ENCODE measurements around the gene ATF7. TPM values are rescaled to one million over a fixed set of nuclear protein-coding genes. Genes with fewer than 3 reads are reported as not detected.
"Not testable (repeated sequence)": the region's sequence is repeated elsewhere in the genome, so short reads cannot be mapped to it uniquely, and the experiment has no call there.

ATF7 gene
- total and polyA plus RNA-seq, 2 donors (not counting 3 experiments of a cell fraction or from before 2014, with no cell fraction given), result 36.0 to 68.5 TPM

DNA sequence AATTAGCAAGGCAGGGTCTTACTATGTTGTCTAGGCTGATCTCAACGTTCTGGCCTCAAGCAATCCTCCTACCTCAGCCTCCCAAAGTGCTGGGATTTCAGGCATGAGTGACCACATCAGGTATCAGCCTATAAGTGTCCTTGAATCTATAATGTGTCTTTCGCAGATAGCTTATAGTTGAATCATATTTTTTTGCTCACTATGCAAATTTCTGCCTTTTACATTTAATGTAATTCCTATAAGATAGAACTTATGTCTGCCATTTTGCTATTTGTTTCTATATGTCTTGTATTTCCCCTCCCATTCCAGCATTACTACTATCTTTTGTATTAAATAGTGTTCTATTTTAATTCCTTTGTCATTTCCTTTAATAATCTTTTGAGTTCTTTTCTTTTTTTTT is 10.5 kb upstream of the ATF7 start:
- Histone ChIP-seq H3K36me3 (ENCODE audit: control insufficient read depth in 2 of 2, extremely low read depth in 1 of 2, insufficient read depth in 2 of 2, low read length in 2 of 2) (no peaks in the 10 kb centered on the region), H3K4me3 (replicated peaks in 1 of 3; ENCODE audit: insufficient read depth in 1 of 3, low read depth in 1 of 3, low read length in 3 of 3) (no peak overlapping the region), H3K9me3 (replicated peaks; ENCODE audit: control insufficient read depth, insufficient read depth, low read length) (no peaks in the 10 kb centered on the region), H2AFZ (ENCODE audit: low read depth, low read length) (no peak overlapping the region), H3K27ac (ENCODE audit: insufficient read depth, low read depth, low read length) (no peak overlapping the region), H4K20me1 (replicated peaks; ENCODE audit: control insufficient read depth, extremely low read depth, insufficient read depth, low read length) (no peaks in the 10 kb centered on the region), H3K4me1 (ENCODE audit: control insufficient read depth, extremely low read depth, insufficient read depth, low read length) (no peaks in the 10 kb centered on the region), H3K27me3 (ENCODE audit: control insufficient read depth in 2 of 2, insufficient read depth in 2 of 2, low read length in 2 of 2) (peaks cover 0 to 2% of the 10 kb centered on the region in 2 experiments), H3K4me2 (ENCODE audit: insufficient read depth, low read length) (no peak overlapping the region), H3K9ac (replicated peaks; ENCODE audit: extremely low read depth, insufficient read depth, low read length) (no peak overlapping the region), H3K79me2 (ENCODE audit: control insufficient read depth, insufficient read depth, low read length) (no peaks in the 10 kb centered on the region), H3K9me1 (replicated peaks; ENCODE audit: control insufficient read depth, extremely low read depth, insufficient read depth, low read length) (no peaks in the 10 kb centered on the region)
- FAIRE-seq, result no peak
- POLR2A ChIA-PET, result no interaction called here
- no TSS peak for BruUV-seq (replicated peaks)
- CTCF ChIA-PET, result interaction anchor here (1.3 to 2.2 kb wide), 3 partner anchors 22 to 93 kb away, joined by 3 to 8 read pairs (median 4); no protein-coding TSS in a partner anchor
- intact Hi-C loops (cut with micrococcal nuclease) (no loop called here), dilution Hi-C loops (cut with MboI; ENCODE audit: extremely low pct_ligation_motif_present, low sequenced_read_pairs) (no loop called here)
- TF ChIP-seq POLR2AphosphoS5 (IDR thresholded peaks at IDR 0.05; ENCODE audit: insufficient read depth, low read depth, low read length) (no peak), FOS (IDR thresholded peaks at IDR 0.05; ENCODE audit: borderline replicate concordance, insufficient read depth, low read length) (no peak), GATA2 (IDR thresholded peaks at IDR 0.05; ENCODE audit: insufficient read depth, insufficient read length, low read depth, low read length) (no peak), EZH2 (IDR thresholded peaks at IDR 0.05; ENCODE audit: borderline replicate concordance, low read depth, low read length, severe bottlenecking) (no peak), MAX (IDR thresholded peaks at IDR 0.05; ENCODE audit: insufficient read depth, insufficient read length) (no peak), MYC (IDR thresholded peaks at IDR 0.05; ENCODE audit: low read depth, low read length) (no peak), JUN (IDR thresholded peaks at IDR 0.05; ENCODE audit: borderline replicate concordance, insufficient read depth, insufficient read length, low read depth) (no peak), POLR2A (IDR thresholded peaks at IDR 0.05; ENCODE audit: low read depth, low read length) (no peak)
- TF ChIP-seq, protein P1, sequence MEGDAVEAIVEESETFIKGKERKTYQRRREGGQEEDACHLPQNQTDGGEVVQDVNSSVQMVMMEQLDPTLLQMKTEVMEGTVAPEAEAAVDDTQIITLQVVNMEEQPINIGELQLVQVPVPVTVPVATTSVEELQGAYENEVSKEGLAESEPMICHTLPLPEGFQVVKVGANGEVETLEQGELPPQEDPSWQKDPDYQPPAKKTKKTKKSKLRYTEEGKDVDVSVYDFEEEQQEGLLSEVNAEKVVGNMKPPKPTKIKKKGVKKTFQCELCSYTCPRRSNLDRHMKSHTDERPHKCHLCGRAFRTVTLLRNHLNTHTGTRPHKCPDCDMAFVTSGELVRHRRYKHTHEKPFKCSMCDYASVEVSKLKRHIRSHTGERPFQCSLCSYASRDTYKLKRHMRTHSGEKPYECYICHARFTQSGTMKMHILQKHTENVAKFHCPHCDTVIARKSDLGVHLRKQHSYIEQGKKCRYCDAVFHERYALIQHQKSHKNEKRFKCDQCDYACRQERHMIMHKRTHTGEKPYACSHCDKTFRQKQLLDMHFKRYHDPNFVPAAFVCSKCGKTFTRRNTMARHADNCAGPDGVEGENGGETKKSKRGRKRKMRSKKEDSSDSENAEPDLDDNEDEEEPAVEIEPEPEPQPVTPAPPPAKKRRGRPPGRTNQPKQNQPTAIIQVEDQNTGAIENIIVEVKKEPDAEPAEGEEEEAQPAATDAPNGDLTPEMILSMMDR (IDR thresholded peaks at IDR 0.05; ENCODE audit: extremely low read depth in 1 of 2, insufficient read depth in 1 of 2, low read depth in 1 of 2, low read length in 2 of 2), result no peak
- no peak for DNase-seq (ENCODE audit: low read depth, low spot score)

DNA sequence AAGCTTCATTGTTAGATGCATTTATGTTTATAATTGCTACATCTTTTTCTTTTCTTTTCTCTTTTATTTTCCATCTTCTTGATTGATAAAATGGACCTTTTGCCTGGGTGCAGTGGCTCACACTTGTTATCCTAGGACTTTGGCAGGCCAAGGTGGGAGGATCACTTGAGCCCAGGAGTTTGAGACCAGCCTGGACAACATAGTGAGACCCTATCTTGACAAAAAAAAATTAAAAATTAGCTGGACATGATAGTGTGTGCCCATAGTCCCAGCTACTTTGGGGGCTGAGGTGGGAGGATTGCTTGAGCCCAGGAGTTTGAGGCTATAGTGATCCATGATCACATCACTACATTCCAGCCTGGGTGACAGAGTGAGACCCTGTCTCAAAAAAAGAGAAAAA is 9.5 kb upstream of the ATF7 start:
- BruUV-seq (replicated peaks); intact Hi-C loops (cut with micrococcal nuclease); dilution Hi-C loops (cut with MboI; ENCODE audit: extremely low pct_ligation_motif_present, low sequenced_read_pairs); H3K9me1 ChIP-seq (replicated peaks; ENCODE audit: control insufficient read depth, extremely low read depth, insufficient read depth, low read length); H3K4me1 ChIP-seq (ENCODE audit: control insufficient read depth, extremely low read depth, insufficient read depth, low read length); H3K36me3 ChIP-seq (ENCODE audit: control insufficient read depth in 2 of 2, extremely low read depth in 1 of 2, insufficient read depth in 2 of 2, low read length in 2 of 2); H3K27me3 ChIP-seq (ENCODE audit: control insufficient read depth in 2 of 2, insufficient read depth in 2 of 2, low read length in 2 of 2); DNase-seq (ENCODE audit: low read depth, low spot score); H3K4me2 ChIP-seq (ENCODE audit: insufficient read depth, low read length); FAIRE-seq; H2AFZ ChIP-seq (ENCODE audit: low read depth, low read length); H3K9ac ChIP-seq (replicated peaks; ENCODE audit: extremely low read depth, insufficient read depth, low read length); H4K20me1 ChIP-seq (replicated peaks; ENCODE audit: control insufficient read depth, extremely low read depth, insufficient read depth, low read length); POLR2A ChIA-PET; H3K4me3 ChIP-seq (replicated peaks in 1 of 3; ENCODE audit: insufficient read depth in 1 of 3, low read depth in 1 of 3, low read length in 3 of 3); H3K9me3 ChIP-seq (replicated peaks; ENCODE audit: control insufficient read depth, insufficient read depth, low read length); H3K79me2 ChIP-seq (ENCODE audit: control insufficient read depth, insufficient read depth, low read length); H3K27ac ChIP-seq (ENCODE audit: insufficient read depth, low read depth, low read length): not testable (repeated sequence)
- CTCF ChIA-PET, result interaction anchor here (0.6 to 1.6 kb wide), 2 partner anchors 23 to 412 kb away, joined by 3 to 4 read pairs; no protein-coding TSS in a partner anchor
